Measurements from ENCODE around the gene WDR90.

WDR90 gene

DNA sequence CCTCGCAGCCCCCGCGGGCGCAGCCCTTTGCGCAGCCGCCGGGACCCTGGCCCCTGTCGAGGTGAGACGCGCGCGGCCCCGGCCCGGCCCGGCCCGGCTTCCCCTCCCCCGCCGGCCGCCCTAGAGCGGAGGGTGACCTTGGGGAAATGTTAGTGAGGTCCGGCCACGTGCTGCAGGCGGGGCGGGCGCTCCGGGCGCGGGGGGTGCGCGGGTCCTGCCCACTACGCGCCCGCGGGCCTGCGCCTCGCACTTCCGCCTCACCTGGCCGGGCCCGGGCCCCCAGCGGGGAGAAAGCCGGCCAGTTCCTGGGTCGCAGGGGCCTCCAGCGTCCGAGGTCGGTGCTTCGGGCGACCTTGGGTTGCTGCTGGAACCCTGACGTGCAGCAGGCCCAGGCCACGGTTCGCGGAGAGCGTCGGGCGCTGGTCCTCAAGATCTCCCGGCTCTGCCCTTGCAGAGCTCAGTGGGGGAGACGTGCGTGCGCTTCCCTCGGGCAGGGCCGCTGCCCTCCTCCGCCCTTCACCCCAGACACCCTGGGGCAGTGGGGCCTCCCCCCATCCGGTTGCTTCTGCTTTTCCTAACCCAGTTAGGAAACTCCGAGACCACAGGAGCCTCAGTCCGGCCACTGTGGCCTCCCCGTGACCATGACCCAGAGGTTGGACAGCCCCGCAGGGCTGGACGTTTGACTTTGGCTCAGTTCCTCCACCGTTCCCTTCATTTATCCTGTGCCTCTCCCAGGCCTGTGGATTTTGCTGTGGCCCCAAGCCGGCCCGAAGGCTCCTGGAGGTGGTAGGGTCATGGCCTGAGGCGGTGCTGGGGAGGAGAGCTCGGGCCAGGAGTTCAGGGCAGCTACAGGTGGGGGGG is 6.7 kb upstream of the WDR90 start:
- peak overlapping the region; percentile 75 to 81 for H3K27ac ChIP-seq
- peak overlapping the region; percentile 67 to 91 for H3K4me3 ChIP-seq
- no peak for DNase-seq
- H3K36me3 ChIP-seq, result no peaks in the 10 kb centered on the region
- H3K27me3 ChIP-seq, result no peaks in the 10 kb centered on the region
- TF ChIP-seq, protein P1, sequence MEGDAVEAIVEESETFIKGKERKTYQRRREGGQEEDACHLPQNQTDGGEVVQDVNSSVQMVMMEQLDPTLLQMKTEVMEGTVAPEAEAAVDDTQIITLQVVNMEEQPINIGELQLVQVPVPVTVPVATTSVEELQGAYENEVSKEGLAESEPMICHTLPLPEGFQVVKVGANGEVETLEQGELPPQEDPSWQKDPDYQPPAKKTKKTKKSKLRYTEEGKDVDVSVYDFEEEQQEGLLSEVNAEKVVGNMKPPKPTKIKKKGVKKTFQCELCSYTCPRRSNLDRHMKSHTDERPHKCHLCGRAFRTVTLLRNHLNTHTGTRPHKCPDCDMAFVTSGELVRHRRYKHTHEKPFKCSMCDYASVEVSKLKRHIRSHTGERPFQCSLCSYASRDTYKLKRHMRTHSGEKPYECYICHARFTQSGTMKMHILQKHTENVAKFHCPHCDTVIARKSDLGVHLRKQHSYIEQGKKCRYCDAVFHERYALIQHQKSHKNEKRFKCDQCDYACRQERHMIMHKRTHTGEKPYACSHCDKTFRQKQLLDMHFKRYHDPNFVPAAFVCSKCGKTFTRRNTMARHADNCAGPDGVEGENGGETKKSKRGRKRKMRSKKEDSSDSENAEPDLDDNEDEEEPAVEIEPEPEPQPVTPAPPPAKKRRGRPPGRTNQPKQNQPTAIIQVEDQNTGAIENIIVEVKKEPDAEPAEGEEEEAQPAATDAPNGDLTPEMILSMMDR (IDR thresholded peaks at IDR 0.05), result no peak
- H3K4me1 ChIP-seq, result peaks cover 5 to 49% (median 22%) of the 10 kb centered on the region in 4 donors
- intact Hi-C loops (cut with DNase I; ENCODE audit: low total_unique reads), result no loop called here
- H3K9me3 ChIP-seq, result no peaks in the 10 kb centered on the region

DNA sequence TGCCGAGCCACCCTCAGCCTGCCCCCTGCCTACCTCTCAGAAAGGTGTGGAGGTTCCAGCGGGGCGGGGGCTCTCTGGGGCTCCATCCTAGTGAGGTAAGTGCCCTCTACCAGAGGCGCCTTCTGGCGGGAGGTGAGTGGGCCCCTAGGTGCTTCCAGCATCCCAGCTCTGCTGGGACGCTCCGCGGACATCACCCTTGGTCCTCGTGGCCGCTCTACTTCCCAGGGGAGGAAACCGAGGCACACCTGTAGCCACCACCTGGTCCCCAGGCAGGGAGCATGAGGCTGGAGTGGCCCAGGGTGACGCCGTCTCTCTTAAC is 6.2 kb upstream of the WDR90 start:
- Histone ChIP-seq H3K27me3 (no peaks in the 10 kb centered on the region), H3K27ac (peak overlapping the region; percentile 75 to 81), H3K4me3 (peak overlapping the region in 1 of 2 donors; percentile 91), H3K4me1 (peaks cover 5 to 49% (median 24%) of the 10 kb centered on the region in 4 donors), H3K9me3 (no peaks in the 10 kb centered on the region), H3K36me3 (no peaks in the 10 kb centered on the region)
- DNase-seq, result no peak
- intact Hi-C loops (cut with DNase I; ENCODE audit: low total_unique reads), result no loop called here
- TF ChIP-seq, protein P1 (IDR thresholded peaks at IDR 0.05), result no peak

DNA sequence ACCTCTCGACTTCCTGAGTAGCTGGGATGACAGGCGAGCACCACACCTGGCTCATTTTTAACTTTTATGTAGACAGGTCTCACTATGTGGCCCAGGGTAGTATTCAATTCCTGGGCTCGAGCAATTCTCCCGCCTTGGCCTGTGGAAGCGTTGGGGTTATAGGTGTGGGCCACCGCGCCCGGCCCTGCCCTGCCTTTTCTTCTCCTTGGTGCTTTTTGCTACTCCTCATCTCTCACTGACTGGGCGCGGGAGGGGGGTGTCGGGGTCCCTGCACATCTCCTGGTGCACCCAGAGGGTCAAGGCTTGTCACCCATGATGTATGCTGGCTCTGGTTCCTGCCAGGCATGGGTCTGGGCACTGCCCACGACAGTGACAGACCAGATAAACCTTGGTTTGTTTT is 4.6 kb upstream of the WDR90 start:
- Histone ChIP-seq H3K4me1 (peaks cover 12 to 60% (median 32%) of the 10 kb centered on the region in 4 donors), H3K4me3 (no peak overlapping the region), H3K27me3 (no peaks in the 10 kb centered on the region), H3K27ac (no peak overlapping the region), H3K9me3 (no peaks in the 10 kb centered on the region), H3K36me3 (no peaks in the 10 kb centered on the region)
- no peak for DNase-seq
- TF ChIP-seq, protein P1 (IDR thresholded peaks at IDR 0.05), result no peak
- intact Hi-C loops (cut with DNase I; ENCODE audit: low total_unique reads), result no loop called here

DNA sequence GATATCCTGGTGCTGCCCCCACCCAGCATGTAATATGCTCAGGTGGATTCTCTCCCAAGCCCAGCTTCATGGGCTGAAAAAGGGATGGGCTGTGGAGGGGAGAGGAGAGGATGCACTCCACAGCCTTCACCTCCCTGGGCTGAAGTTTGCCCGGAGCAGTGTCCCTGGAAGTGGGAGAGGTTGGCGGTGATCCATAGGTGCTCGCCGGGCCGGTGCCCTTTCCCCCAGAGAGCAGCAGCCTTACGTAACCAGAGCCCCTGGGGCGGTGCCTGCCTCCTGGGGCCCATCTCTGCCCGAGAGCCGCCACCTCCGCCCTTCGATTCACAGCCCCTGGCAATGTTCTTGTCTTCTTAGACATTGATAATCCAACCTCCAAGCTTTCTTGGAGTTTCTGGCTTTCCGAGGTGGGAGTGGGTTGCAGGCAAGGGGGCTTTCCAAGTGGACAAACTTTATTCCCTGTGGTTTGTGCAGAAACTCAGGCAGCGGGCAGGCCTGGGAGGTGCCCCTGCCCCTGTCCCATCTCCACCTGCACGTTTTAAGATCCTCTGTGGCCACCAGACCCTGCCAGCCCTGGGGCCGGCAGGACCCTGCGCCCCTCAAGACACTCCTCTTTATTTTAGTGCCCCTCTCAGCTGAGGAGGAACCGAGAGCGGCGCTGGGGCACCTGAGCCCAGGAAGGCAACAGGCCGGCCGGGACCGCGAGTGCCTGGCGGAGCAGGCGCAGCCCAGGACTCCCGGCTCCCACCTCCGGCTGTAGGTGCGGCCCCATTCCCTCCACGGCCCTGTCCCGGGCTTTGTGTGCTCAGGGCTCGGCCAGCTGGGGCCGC is 3.1 kb upstream of the WDR90 start:
- H3K27me3 ChIP-seq, result no peaks in the 10 kb centered on the region
- no peak overlapping the region for H3K27ac ChIP-seq
- intact Hi-C loops (cut with DNase I; ENCODE audit: low total_unique reads), result no loop called here
- H3K4me3 ChIP-seq, result no peak overlapping the region
- no peak for DNase-seq
- peaks cover 0 to 2% (median 0%) of the 10 kb centered on the region in 3 donors for H3K36me3 ChIP-seq
- peaks cover 12 to 63% (median 37%) of the 10 kb centered on the region in 4 donors for H3K4me1 ChIP-seq
- TF ChIP-seq, protein P1 (IDR thresholded peaks at IDR 0.05), result no peak
- H3K9me3 ChIP-seq, result no peaks in the 10 kb centered on the region

DNA sequence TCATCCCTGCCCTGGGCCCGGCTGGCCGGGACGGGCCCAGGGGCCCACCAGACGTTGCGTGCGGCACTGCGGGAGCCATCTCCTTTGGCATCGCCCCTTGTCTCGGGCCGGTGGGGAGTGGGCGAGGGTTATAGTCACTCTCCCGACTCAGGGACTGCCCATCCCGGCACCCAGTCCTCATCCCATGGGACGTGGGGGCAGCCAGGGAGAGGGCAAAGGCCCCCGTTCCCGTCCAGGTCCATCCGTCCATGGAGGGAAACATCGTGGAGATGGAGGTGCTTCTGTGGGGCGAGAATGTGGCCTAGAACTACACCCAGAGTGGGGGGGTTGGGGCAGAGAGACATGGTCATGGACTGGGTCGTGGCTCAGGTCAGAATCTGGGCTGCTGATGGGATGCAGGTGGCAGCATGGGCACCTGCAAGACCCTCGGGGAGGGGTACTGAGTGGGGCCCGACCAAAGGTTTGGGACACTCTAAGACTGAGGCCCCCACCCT is 2.4 kb upstream of the WDR90 start:
- intact Hi-C loops (cut with DNase I; ENCODE audit: low total_unique reads), result no loop called here
- Histone ChIP-seq H3K4me1 (peaks cover 7 to 59% (median 33%) of the 10 kb centered on the region in 4 donors), H3K27ac (no peak overlapping the region), H3K9me3 (no peaks in the 10 kb centered on the region), H3K4me3 (no peak overlapping the region), H3K27me3 (no peaks in the 10 kb centered on the region), H3K36me3 (peaks cover 0 to 9% (median under 1%) of the 10 kb centered on the region in 3 donors)
- TF ChIP-seq, protein P1 (IDR thresholded peaks at IDR 0.05), result no peak
- DNase-seq, result no peak
